H1 (cell line): ENCODE measurements around the gene FMOD. TPM values are rescaled to one million over a fixed set of nuclear protein-coding genes. Genes with fewer than 3 reads are reported as not detected.

Experiments
- CTCF ChIA-PET: fragments of 300-600 bp; sonication (Branson Sonifier 250); formaldehyde crosslinking; loops from one replicate; lab custom pipeline; 2021; ENCODE audit not compliant: partially characterized antibody; lab: Charles Lee
- POLR2A ChIA-PET: fragments of 300-600 bp; sonication (Branson Sonifier 250); formaldehyde crosslinking; loops from one replicate; lab custom pipeline; 2021; ENCODE audit warnings: inconsistent platforms; ENCODE audit not compliant: partially characterized antibody; lab: Charles Lee
- DNase-seq, 2 experiments: peaks; one replicate each; pipeline versions ENCODE4 v3.0.0 to v3.0.0-alpha.2; 2010 to 2022; ENCODE audit warnings: low spot score in 2 of 2, low read depth in 1 of 2, mixed read lengths in 1 of 2
- FAIRE-seq: peaks from 2 replicates; lab custom pipeline; 2011; peaks lifted over from hg19 to GRCh38; lab: Jason Lieb, UNC
- H2AFZ ChIP-seq: 2 replicates; pipeline ENCODE4 v1.8.1; 2012; ENCODE audit warnings: low read length, inconsistent platforms
- H2AK5ac ChIP-seq: 2 replicates; pipeline ENCODE4 v1.6.1; 2013; ENCODE audit warnings: low read depth, low read length
- H2BK120ac ChIP-seq: replicated peaks from 2 replicates; pipeline ENCODE3; 2013; ENCODE audit warnings: low read depth, low read length, inconsistent platforms
- H2BK12ac ChIP-seq: 2 replicates; pipeline ENCODE4 v1.6.1; 2013; ENCODE audit warnings: low read depth, low read length
- H2BK15ac ChIP-seq: 2 replicates; pipeline ENCODE4 v1.6.1; 2013; ENCODE audit warnings: low read length
- H2BK20ac ChIP-seq: 2 replicates; pipeline ENCODE4 v1.6.1; 2013; ENCODE audit warnings: low read length
- H2BK5ac ChIP-seq: 2 replicates; pipeline ENCODE4 v1.6.1; 2013; ENCODE audit warnings: low read depth, low read length
- H3K14ac ChIP-seq: 2 replicates; pipeline ENCODE4 v1.6.1; 2013; ENCODE audit warnings: inconsistent platforms; ENCODE audit not compliant: insufficient read length
- H3K18ac ChIP-seq: 2 replicates; pipeline ENCODE4 v1.6.1; 2013; ENCODE audit warnings: low read length; ENCODE audit errors: extremely low read depth
- H3K23ac ChIP-seq: 2 replicates; pipeline ENCODE4 v1.6.1; 2013; ENCODE audit warnings: inconsistent platforms; ENCODE audit not compliant: insufficient read length
- H3K23me2 ChIP-seq: 2 replicates; pipeline ENCODE4 v1.6.1; 2013; ENCODE audit warnings: low read depth, low read length
- H3K27ac ChIP-seq: 2 replicates; pipeline ENCODE4 v1.6.1; 2011; ENCODE audit warnings: low read depth, low read length, inconsistent platforms
- H3K27me3 ChIP-seq, 4 experiments: replicated peaks in 1 of 4; 1 replicate in 1 of 4; 2 replicates in 3 of 4; pipeline versions ENCODE4 v1.6.1 to v1.8.1; 2011 to 2013; ENCODE audit warnings: low read length in 3 of 4, mild to moderate bottlenecking in 3 of 4, inconsistent platforms in 2 of 4, mixed read lengths in 2 of 4, moderate library complexity in 1 of 4; ENCODE audit not compliant: control insufficient read depth in 3 of 4, insufficient read depth in 3 of 4; ENCODE audit errors: extremely low read depth in 1 of 4
- H3K36me3 ChIP-seq, 4 experiments: 2 replicates each; pipeline versions ENCODE4 v1.6.1 to v1.8.1; 2011 to 2013; ENCODE audit warnings: mild to moderate bottlenecking in 4 of 4, low read length in 3 of 4, moderate library complexity in 2 of 4, control low read depth in 1 of 4, inconsistent platforms in 1 of 4; ENCODE audit not compliant: insufficient read depth in 4 of 4, control insufficient read depth in 2 of 4
- H3K4ac ChIP-seq: replicated peaks from 2 replicates; pipeline ENCODE3; 2013; ENCODE audit warnings: low read length, low read depth, mixed read lengths, inconsistent platforms; ENCODE audit not compliant: insufficient read length
- H3K4me1 ChIP-seq, 4 experiments: replicated peaks in 1 of 4; 1 replicate in 1 of 4; 2 replicates in 3 of 4; pipeline versions ENCODE4 v1.6.1 to v1.8.1; 2011 to 2013; ENCODE audit warnings: low read length in 3 of 4, inconsistent platforms in 2 of 4, mixed read lengths in 1 of 4; ENCODE audit not compliant: insufficient read depth in 4 of 4, control insufficient read depth in 3 of 4
- H3K4me2 ChIP-seq, 2 experiments: 2 replicates each; pipeline versions ENCODE4 v1.6.1 to v1.8.1; 2011 to 2013; ENCODE audit warnings: low read depth in 2 of 2, low read length in 2 of 2, control low read depth in 1 of 2, inconsistent platforms in 1 of 2, mild to moderate bottlenecking in 1 of 2; ENCODE audit not compliant: insufficient read depth in 1 of 2
- H3K4me3 ChIP-seq, 4 experiments: fragments of 200-600, 300-600 bp in 1 of 4; sonication (generic), shearing (Covaris generic), sonication (Bioruptor Twin) in 1 of 4; 2 replicates each; pipeline versions ENCODE4 v1.5.1 to v1.8.1; 2011 to 2016; ENCODE audit warnings: low read length in 4 of 4, low read depth in 3 of 4, control low read depth in 2 of 4, inconsistent platforms in 2 of 4, mild to moderate bottlenecking in 2 of 4, mixed read lengths in 1 of 4, moderate library complexity in 1 of 4; ENCODE audit not compliant: insufficient read depth in 2 of 4; ENCODE audit errors: extremely low read depth in 1 of 4
- H3K56ac ChIP-seq: replicated peaks from 2 replicates; pipeline ENCODE3; 2013; ENCODE audit warnings: low read depth, mild to moderate bottlenecking, mixed read lengths, low read length, inconsistent platforms; ENCODE audit not compliant: insufficient read length
- H3K79me1 ChIP-seq: 2 replicates; pipeline ENCODE4 v1.6.1; 2013; ENCODE audit warnings: low read depth, low read length, control low read depth
- H3K79me2 ChIP-seq, 2 experiments: 2 replicates each; pipeline versions ENCODE4 v1.6.1 to v1.8.1; 2012 to 2013; ENCODE audit warnings: low read length in 2 of 2, mild to moderate bottlenecking in 2 of 2, inconsistent platforms in 1 of 2; ENCODE audit not compliant: insufficient read depth in 2 of 2, control insufficient read depth in 1 of 2
- H3K9ac ChIP-seq, 4 experiments: replicated peaks in 1 of 4; 1 replicate in 1 of 4; 2 replicates in 3 of 4; pipeline versions ENCODE4 v1.6.1 to v1.8.1; 2011 to 2013; ENCODE audit warnings: low read depth in 3 of 4, low read length in 3 of 4, control low read depth in 2 of 4, mild to moderate bottlenecking in 2 of 4, moderate library complexity in 2 of 4, inconsistent platforms in 1 of 4; ENCODE audit errors: extremely low read depth in 1 of 4
- H3K9me3 ChIP-seq, 2 experiments: 2 replicates each; pipeline versions ENCODE4 v1.6.1 to v1.8.1; 2012 to 2013; ENCODE audit warnings: mild to moderate bottlenecking in 2 of 2, moderate library complexity in 2 of 2, control low read depth in 1 of 2, inconsistent platforms in 1 of 2, low read depth in 1 of 2, low read length in 1 of 2, mixed read lengths in 1 of 2; ENCODE audit not compliant: insufficient read depth in 2 of 2
- H4K20me1 ChIP-seq, 2 experiments: replicated peaks in 1 of 2; 2 replicates each; pipeline versions ENCODE3 to v1.8.1; 2011 to 2013; ENCODE audit warnings: inconsistent platforms in 2 of 2, low read length in 2 of 2, mild to moderate bottlenecking in 1 of 2; ENCODE audit not compliant: insufficient read depth in 2 of 2, control insufficient read depth in 1 of 2
- H4K5ac ChIP-seq: 2 replicates; pipeline ENCODE4 v1.6.1; 2013; ENCODE audit warnings: low read length, low read depth, mixed read lengths, inconsistent platforms; ENCODE audit not compliant: insufficient read length
- H4K8ac ChIP-seq: 2 replicates; pipeline ENCODE4 v1.8.0; 2013; ENCODE audit warnings: mild to moderate bottlenecking, moderate library complexity, low read length, inconsistent platforms; ENCODE audit not compliant: insufficient read depth; ENCODE audit errors: extremely low read depth
- H4K91ac ChIP-seq: replicated peaks from 2 replicates; pipeline ENCODE3; 2013; ENCODE audit warnings: low read length, mixed read lengths, inconsistent platforms; ENCODE audit not compliant: insufficient read length
- ASH2L ChIP-seq: fragments of 200-600, 300-600 bp; sonication (generic); IDR thresholded peaks from one replicate; pipeline ENCODE4 v1.7.1; 2017; ENCODE audit warnings: low read length
- CREB1 ChIP-seq: IDR thresholded peaks from 2 replicates; pipeline ENCODE4 v1.6.1; 2012; ENCODE audit warnings: inconsistent platforms
- GABPA ChIP-seq: IDR thresholded peaks from 2 replicates; pipeline ENCODE4 v1.6.1; 2011; ENCODE audit warnings: mild to moderate bottlenecking, low read length, moderate library complexity, borderline replicate concordance; ENCODE audit not compliant: insufficient read depth
- HDAC6 ChIP-seq: IDR thresholded peaks from one replicate; pipeline ENCODE4 v1.7.1; 2012; ENCODE audit warnings: low read depth, mild to moderate bottlenecking, inconsistent platforms, low read length, moderate library complexity
- MAX ChIP-seq: IDR thresholded peaks from 2 replicates; pipeline ENCODE4 v1.6.1; 2012; ENCODE audit warnings: inconsistent platforms
- RAD21 ChIP-seq, 2 experiments: IDR thresholded peaks in 1 of 2; conservative IDR thresholded peaks in 1 of 2; 2 replicates each; pipeline ENCODE4 v1.6.1; 2011; ENCODE audit warnings: low read depth in 2 of 2, low read length in 2 of 2, improper control_type of control experiment in 1 of 2, inconsistent platforms in 1 of 2, mild to moderate bottlenecking in 1 of 2, moderate library complexity in 1 of 2
- SRF ChIP-seq: IDR thresholded peaks from 2 replicates; pipeline ENCODE4 v1.6.1; 2011; ENCODE audit warnings: mild to moderate bottlenecking, low read depth, low read length, moderate library complexity
- YY1 ChIP-seq: IDR thresholded peaks from 2 replicates; pipeline ENCODE4 v1.6.1; 2011; ENCODE audit warnings: low read depth, mild to moderate bottlenecking, low read length
- polyA plus RNA-seq, 7 experiments: library from polyadenylated mRNA; depleted of rRNA in 3 of 7; stranded (reverse) in 5 of 7; unstranded in 2 of 7; fragments of >200 nt in 5 of 7; fragments of 200-250 nt in 2 of 7; gene quantifications; 1 replicate in 5 of 7; 2 replicates in 1 of 7; 4 replicates in 1 of 7; pipeline versions ENCODE4 v1.2.1 to v1.2.3, GENCODE V29; 2011 to 2013; ENCODE audit warnings: missing spikeins in 2 of 7, mixed read lengths in 2 of 7
- total RNA-seq: library from RNA; stranded (reverse); fragmentation: NEBNext Ultra II Directional; extraction: Animal tissue kit (Norgen Biotek cat#: 25700); gene quantifications from 2 replicates; pipeline ENCODE4 v1.2.1, GENCODE V29; 2021

The FMOD gene
- total and polyA plus RNA-seq, 2 of the 8 experiments (the other 6 are each of a cell fraction or from before 2014, with no cell fraction given) = 0.17 to 0.32 TPM

- no peak for DNase-seq
- no peak overlapping the region for H3K9ac ChIP-seq
- H3K4me3 ChIP-seq = no peak overlapping the region
- no peak overlapping the region for H3K56ac ChIP-seq
- no peak overlapping the region for H2BK12ac ChIP-seq
- H3K4ac ChIP-seq = no peak overlapping the region
- no peaks in the 10 kb centered on the region for H4K20me1 ChIP-seq
- no peak for FAIRE-seq
- H2BK20ac ChIP-seq = no peak overlapping the region
- H3K9me3 ChIP-seq = no peaks in the 10 kb centered on the region
- no peaks in the 10 kb centered on the region for H3K79me1 ChIP-seq
- H3K23me2 ChIP-seq = no peaks in the 10 kb centered on the region
- peaks cover 0 to 2% (median 0%) of the 10 kb centered on the region in 4 experiments; a peak in 3 of 7 replicates for H3K27me3 ChIP-seq
- H3K36me3 ChIP-seq = no peaks in the 10 kb centered on the region
- H3K27ac ChIP-seq = no peak overlapping the region
- ChIA-PET POLR2A (no interaction called here), CTCF (interaction anchor here (0.7 to 19.1 kb wide), 6 partner anchors 19 to 339 kb away, joined by 3 to 253 read pairs (median 4); partner anchors contain the start of gene FMOD)
- no peaks in the 10 kb centered on the region for H3K79me2 ChIP-seq
- H3K4me2 ChIP-seq = no peak overlapping the region
- H2AK5ac ChIP-seq = no peak overlapping the region
- H3K14ac ChIP-seq = no peak overlapping the region
- H4K91ac ChIP-seq = no peak overlapping the region
- no peak overlapping the region for H4K5ac ChIP-seq
- no peak overlapping the region for H2BK5ac ChIP-seq
- H2BK15ac ChIP-seq = no peak overlapping the region
- TF ChIP-seq MAX = no peak
- TF ChIP-seq HDAC6 = no peak
- TF ChIP-seq YY1 = no peak
- TF ChIP-seq SRF = no peak
- TF ChIP-seq CREB1 = no peak
- no peak for TF ChIP-seq RAD21 (IDR thresholded peaks at IDR 0.05 in 1 of 2, conservative IDR thresholded peaks at IDR 0.05 in 1 of 2; ENCODE audit: low read depth in 2 of 2, low read length in 2 of 2)
- no peak for TF ChIP-seq ASH2L
- TF ChIP-seq GABPA = no peak
- H3K18ac ChIP-seq = no peak overlapping the region
- H3K23ac ChIP-seq = no peak overlapping the region
- no peak overlapping the region for H2BK120ac ChIP-seq
- no peak overlapping the region for H2AFZ ChIP-seq
- no peak overlapping the region for H4K8ac ChIP-seq
- peaks cover 0 to 2% (median 0%) of the 10 kb centered on the region in 4 experiments; a peak in 2 of 7 replicates for H3K4me1 ChIP-seq
Measured at GRCh38 chr1:203362720-203363025, 11.8 kb upstream of the FMOD start.
